Colonic mucosa (tissue), 4 donors: ENCODE measurements around the gene ELMO1. TPM values are rescaled to one million over a fixed set of nuclear protein-coding genes. Genes with fewer than 3 reads are reported as not detected.
A peak's percentile ranks its signal among the peaks of the same experiment; 100 is the strongest.

Experiments
- DNase-seq: peaks from one replicate; pipeline ENCODE4 v3.0.0-alpha.2; 2020
- H3K27ac ChIP-seq: fragments of 200-600 bp; one replicate; pipeline ENCODE4 v1.8.0; 2021
- H3K27me3 ChIP-seq: fragments of 200-600 bp; one replicate; pipeline ENCODE4 v1.8.0; 2021
- H3K36me3 ChIP-seq: fragments of 200-600 bp; one replicate; pipeline ENCODE4 v1.8.0; 2021
- H3K4me1 ChIP-seq: fragments of 200-600 bp; one replicate; pipeline ENCODE4 v1.8.0; 2021; ENCODE audit warnings: mild to moderate bottlenecking
- H3K4me3 ChIP-seq: fragments of 200-600 bp; one replicate; pipeline ENCODE4 v1.8.0; 2021
- H3K9ac ChIP-seq, 2 donors: one replicate each; pipeline ENCODE4 v1.7.0; 2013; ENCODE audit warnings: control low read depth in 2 of 2, low read depth in 2 of 2, low read length in 2 of 2
- H3K9me3 ChIP-seq: fragments of 200-600 bp; one replicate; pipeline ENCODE4 v1.8.0; 2021
- CTCF ChIP-seq: fragments of 200-600 bp; IDR thresholded peaks from one replicate; pipeline ENCODE4 v1.8.0; 2022; ENCODE audit warnings: antibody characterized with exemption, mild to moderate bottlenecking
- intact Hi-C: fragments of 100-400 bp; cut with DNase I; formaldehyde crosslinking; loops from one replicate; pipeline ENCODE4 v1.14.1; 2022
- total RNA-seq, 2 donors: library from RNA; stranded (reverse); fragmentation: NEBNext Ultra II Directional in 1 of 2; extraction: Animal tissue kit (Norgen Biotek cat#: 25700) in 1 of 2; gene quantifications; one replicate each; pipeline ENCODE4 v1.2.1, GENCODE V29; 2021
- donor health status: healthy.
- donor health status: DM: no; HTN: no; CAD: no.
- donor health status: DM: no; HTN: no; CAD: no.

The ELMO1 gene
- total RNA-seq, 2 donors from 2014 or later: 4.2 to 4.7 TPM

GRCh38 chr7:37201876-37202198, 246.8 kb downstream of the ELMO1 start:
- Histone ChIP-seq H3K9ac (no peak overlapping the region), H3K4me1 (peaks cover 3% of the 10 kb centered on the region), H3K36me3 (no peaks in the 10 kb centered on the region), H3K4me3 (no peak overlapping the region), H3K27ac (no peak overlapping the region), H3K27me3 (no peaks in the 10 kb centered on the region), H3K9me3 (no peaks in the 10 kb centered on the region)
- intact Hi-C loops: loop anchor here (10.0 kb wide), 1 partner anchor 757 kb away; no protein-coding TSS in a partner anchor
- TF ChIP-seq CTCF: no peak
- no peak for DNase-seq

- no peak overlapping the region for H3K4me3 ChIP-seq
- no peaks in the 10 kb centered on the region for H3K27me3 ChIP-seq
- H3K27ac ChIP-seq: no peak overlapping the region
- H3K36me3 ChIP-seq: no peaks in the 10 kb centered on the region
- no peaks in the 10 kb centered on the region for H3K9me3 ChIP-seq
- no peak overlapping the region for H3K9ac ChIP-seq
- DNase-seq: peak; percentile 79
- TF ChIP-seq CTCF: peak; percentile 86
- intact Hi-C loops: loop anchor here (10.0 kb wide), 1 partner anchor 756 kb away; no protein-coding TSS in a partner anchor
- peaks cover 3% of the 10 kb centered on the region for H3K4me1 ChIP-seq
Measured at GRCh38 chr7:37201003-37201875, 247.4 kb downstream of the ELMO1 start.

GRCh38 chr7:37198906-37199485, 249.7 kb downstream of the ELMO1 start:
- intact Hi-C loops: loop anchor here (5.0 kb wide), 1 partner anchor 727 kb away; no protein-coding TSS in a partner anchor
- no peak overlapping the region for H3K9ac ChIP-seq
- H3K4me1 ChIP-seq: peaks cover 3% of the 10 kb centered on the region
- H3K27me3 ChIP-seq: no peaks in the 10 kb centered on the region
- H3K27ac ChIP-seq: no peak overlapping the region
- DNase-seq: peak; percentile 85
- no peak overlapping the region for H3K4me3 ChIP-seq
- H3K9me3 ChIP-seq: no peaks in the 10 kb centered on the region
- peak; percentile 78 for TF ChIP-seq CTCF
- no peaks in the 10 kb centered on the region for H3K36me3 ChIP-seq

- H3K36me3 ChIP-seq: no peaks in the 10 kb centered on the region
- no peak for DNase-seq
- TF ChIP-seq CTCF: no peak
- no peaks in the 10 kb centered on the region for H3K9me3 ChIP-seq
- no peak overlapping the region for H3K9ac ChIP-seq
- H3K4me1 ChIP-seq: peaks cover 3% of the 10 kb centered on the region
- no peaks in the 10 kb centered on the region for H3K27me3 ChIP-seq
- H3K27ac ChIP-seq: no peak overlapping the region
- no peak overlapping the region for H3K4me3 ChIP-seq
- intact Hi-C loops: loop anchor here (5.0 kb wide), 1 partner anchor 726 kb away; no protein-coding TSS in a partner anchor
Measured at GRCh38 chr7:37198041-37198905, 250.4 kb downstream of the ELMO1 start.

- H3K9ac ChIP-seq: no peak overlapping the region
- H3K27me3 ChIP-seq: no peaks in the 10 kb centered on the region
- H3K9me3 ChIP-seq: no peaks in the 10 kb centered on the region
- no peak for TF ChIP-seq CTCF
- no peak for DNase-seq
- intact Hi-C loops: loop anchor here (5.0 kb wide), 1 partner anchor 725 kb away; no protein-coding TSS in a partner anchor
- H3K4me3 ChIP-seq: no peak overlapping the region
- no peak overlapping the region for H3K27ac ChIP-seq
- H3K36me3 ChIP-seq: no peaks in the 10 kb centered on the region
- peaks cover 3% of the 10 kb centered on the region for H3K4me1 ChIP-seq
Measured at GRCh38 chr7:37197108-37197507, 251.6 kb downstream of the ELMO1 start.
